Endometrium (tissue), 2 donors: Measurements from ENCODE around the gene MYO1E.

Experiments used
- FAIRE-seq: peaks from 2 replicates; lab custom pipeline; 2012; peaks lifted over from hg19 to GRCh38; lab: Jason Lieb, UNC
- donor health status: control.
- donor health status: control.

Gene MYO1E

DNA sequence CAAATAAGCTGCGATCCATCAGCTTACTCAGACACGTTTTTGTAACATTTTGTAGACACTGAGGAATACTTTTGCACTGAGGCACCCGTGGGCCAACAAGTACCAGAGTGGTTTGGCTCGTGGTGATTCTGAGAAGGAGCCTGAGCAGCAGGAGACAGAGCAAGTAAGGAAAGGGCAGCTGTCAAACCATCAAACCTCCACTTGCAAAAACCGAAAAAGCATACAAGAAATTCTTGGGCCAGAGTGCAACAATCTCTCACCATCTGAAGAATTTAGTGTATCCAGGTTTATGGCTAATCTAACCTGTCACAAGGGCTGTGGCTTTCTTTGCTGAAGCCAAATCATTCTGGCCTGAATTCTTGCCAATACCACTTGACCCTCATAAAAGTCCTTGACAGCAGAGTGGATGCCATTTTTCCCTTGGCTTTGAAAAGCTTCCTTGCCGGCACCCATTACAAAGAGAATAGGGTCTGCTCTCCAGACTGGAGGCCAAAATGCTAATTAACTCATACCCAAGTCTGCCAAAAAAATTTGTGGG is 56.7 kb downstream of the MYO1E start:
- no peak for FAIRE-seq

DNA sequence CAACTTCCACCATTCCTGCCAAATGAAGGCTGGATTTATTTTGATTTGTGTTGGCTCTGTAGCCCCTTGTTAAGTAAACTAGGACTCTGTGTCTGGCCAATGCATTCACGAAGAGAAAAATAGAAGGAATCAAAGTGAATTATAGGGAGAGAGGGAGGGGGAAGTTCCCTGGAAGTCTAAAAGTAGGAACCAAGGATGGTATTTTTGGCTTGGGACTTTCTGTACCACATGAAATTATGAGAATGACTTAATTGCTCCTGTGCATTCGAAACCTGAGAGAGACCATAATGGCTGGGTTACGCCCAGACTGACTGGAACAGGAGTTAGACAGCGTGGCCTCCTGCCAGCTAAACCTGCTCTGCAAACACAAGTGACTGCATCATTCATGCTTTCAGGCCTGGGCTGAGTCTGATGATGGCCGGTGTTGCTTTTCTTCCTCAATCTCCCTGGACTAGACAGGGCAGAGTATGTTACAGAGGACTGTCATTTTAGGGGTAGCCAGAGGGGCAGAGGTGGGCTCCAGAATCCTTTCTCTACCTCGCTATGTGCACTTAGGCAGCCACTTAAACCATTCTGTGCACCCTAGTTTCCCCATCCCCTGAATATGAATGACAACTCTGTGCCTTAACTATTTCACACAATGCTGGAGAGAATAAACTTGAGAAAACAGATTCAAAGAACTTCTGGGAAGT is 58.9 kb downstream of the MYO1E start:
- FAIRE-seq = no peak

DNA sequence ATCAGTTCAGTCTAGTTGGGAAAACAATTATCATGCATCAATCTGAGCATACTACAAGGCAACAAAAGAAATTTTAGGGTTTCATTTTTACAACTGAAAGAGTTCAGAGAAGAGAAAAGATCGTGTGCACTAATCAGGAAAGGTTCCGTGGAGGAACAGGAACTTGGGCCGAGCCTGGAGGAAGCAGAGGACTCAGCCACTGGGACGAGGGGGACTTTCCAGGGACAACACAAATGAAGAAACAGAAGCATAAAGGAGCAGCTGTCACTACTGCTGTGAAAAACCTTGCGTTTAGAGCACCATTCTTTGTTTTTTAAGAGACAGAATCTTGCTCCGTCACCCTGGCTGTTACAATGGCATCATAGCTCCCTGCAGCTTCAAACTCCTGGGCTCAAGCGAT is 60.5 kb downstream of the MYO1E start:
- FAIRE-seq = no peak

DNA sequence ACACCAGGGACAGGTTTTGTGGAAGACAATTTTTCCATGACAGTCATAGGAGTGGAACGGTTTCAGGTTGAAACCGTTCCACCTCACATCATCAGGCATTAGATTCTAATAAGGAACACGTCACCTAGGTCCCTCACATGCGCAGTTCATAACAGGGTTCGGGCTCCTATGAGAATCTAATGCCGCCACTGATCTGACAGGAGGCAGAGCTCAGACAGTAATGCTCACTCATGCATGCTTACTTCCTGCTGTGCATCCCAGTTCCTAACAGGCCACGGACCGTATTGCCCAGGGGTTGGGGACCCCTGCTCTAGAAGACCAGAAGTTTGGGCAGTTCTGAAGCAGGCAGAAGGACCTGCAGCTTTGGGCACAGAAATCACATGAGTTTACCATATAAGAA is 61.5 kb downstream of the MYO1E start:
- FAIRE-seq = no peak

DNA sequence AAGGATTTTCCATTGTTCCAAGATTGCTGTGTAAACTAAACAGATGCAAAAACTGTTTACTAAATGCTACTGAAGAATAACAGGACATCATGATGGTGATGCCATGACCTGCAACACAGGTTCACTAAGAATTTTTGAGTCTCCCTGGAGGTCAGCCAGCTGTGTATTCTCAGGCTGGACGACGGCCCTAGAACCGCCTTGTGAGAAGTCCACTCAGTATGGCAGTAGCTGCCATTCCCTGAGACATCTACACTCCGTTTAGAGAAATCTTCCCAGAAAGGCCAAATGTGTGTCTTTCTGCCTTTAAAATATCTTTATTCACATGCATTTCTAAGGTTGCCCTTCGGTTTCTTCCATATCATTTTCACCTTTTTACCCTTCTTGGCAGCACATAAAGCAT is 63.3 kb downstream of the MYO1E start:
- FAIRE-seq = no peak

DNA sequence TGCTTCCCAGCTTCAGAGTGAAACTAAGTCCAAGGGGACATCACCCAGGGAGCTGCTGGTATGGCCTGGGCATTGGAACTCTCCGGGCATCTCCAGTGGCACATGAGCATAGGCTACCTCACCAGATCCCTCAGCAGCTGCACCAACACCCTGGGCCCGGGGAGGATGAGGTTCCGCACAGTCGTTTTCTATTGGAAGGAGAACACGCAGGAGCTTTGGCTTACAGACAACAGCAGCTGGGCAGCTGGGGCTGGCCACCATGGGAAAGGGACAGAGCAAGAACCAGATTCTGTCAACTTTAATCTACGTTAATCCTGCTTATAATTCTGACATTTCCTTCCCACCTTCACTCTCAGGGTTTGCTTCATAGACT is 65.5 kb downstream of the MYO1E start:
- no peak for FAIRE-seq

DNA sequence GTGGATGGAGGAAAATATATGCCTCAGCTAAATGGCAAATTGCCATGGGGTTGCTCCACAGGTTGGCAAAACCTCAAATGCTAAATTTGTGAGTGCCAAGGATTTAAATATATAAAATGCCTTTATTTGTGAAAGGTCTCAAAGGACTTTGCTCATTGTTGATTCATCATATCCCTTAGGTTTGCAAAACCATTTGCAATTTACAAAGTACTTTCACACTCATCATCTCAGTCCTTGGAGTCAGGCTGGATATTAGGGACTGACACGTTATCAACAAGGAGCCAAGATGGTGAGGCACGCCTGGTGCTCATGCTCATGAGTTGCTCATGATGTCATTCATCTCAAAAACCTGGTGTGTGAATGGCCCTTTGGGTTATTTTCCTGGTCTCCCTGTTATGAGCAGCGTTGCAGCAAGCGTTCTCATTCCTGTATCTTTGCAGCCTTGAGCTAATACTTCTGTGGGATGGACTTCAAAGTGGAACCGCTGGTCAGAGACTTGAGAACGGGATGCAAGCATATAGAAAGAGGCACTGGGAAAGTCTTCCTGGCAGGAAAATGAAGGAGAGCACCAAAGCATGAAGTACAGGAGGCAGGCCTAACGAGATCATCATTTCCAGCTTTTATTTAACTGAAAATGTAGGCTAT is 66.0 kb downstream of the MYO1E start:
- no peak for FAIRE-seq

DNA sequence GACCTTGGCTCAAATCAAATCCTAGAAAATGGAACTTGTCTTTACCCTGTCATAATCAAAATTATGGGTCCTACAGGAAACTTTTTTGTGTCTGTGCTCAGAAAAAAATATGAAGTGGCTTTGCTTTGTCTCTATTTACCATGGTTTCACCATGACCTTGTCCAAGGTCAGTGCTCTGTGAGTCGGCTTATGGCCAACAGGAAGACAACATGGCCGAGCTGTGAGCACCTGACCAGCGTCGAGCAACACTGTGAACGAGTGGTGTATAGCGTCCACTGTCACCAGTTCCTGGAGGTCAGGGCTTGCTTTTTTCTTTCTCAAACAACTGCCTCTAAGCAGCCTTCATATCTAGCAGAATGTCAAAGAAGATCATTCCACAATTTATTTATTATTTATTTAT is 67.9 kb downstream of the MYO1E start:
- no peak for FAIRE-seq

DNA sequence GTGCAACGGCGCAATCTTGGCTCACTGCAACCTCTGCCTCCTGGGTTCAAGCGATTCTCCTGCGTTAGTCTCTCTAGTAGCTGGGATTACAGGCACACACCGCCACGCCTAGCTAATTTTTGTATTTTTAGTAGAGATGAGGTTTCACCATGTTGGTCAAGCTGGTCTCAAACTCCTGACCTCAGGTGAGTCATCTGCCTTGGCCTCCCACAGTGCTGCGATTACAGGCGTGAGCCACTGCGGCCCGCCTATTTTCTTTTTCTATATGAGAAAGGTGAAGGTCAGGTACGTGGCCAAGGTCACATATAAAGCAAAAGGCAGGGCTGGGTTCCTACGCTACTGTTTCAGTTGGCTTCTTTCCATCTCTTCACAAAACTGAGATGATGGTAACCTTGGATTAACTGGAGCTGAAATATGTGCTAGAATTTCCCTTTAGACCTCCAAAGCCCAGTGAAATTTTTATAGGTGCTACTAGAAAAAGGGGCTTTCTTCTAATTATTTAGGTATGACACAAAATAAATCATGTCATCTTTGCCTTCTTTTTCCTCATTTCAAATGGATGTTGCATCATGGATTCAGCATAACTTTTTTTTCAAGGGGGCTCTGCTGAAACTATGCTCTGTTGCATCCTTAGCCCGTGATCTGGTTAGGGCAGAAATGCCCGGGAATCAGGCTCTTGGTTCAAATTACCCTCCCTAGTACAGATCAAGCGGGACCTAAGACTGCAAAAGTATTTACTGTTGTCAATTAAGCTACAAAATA is 68.5 kb downstream of the MYO1E start:
- no peak for FAIRE-seq

DNA sequence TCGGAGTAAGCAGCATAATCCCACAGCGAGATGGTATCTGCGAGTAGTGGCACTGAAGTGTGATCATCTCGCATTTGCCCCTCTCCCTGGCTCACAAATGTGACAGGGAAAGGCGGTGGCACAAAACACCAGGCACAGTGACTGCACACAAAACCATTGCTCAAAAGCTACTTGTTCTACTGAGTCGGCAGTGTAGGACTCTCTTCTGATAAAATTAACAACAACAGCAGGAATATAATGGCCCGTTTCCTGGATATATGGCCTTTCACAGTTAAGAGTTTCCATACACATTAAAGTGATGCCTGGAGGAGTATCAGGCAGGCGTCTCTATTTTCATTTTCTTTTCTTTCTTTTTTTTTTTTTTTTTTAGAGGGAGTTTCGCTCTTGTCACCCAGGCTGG is 69.0 kb downstream of the MYO1E start:
- no peak for FAIRE-seq

DNA sequence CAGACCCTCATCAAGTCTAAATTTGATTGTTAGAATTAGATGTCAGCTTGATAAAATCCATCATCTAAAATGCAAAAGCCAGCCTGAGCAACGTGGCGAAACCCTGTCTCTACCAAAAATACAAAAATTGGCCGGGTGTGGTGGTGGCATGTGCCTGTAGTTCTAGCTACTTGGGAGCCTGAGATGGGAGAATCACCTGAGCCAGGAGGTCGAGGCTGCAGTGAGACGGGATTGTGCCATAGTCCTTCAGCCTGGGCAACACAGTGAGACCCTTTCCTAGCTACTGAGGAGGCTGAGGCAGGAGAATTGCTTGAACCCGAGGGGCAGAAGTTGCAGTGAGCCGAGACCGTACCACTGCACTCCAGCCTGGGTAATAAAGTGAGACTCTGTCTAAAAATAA is 69.5 kb downstream of the MYO1E start:
- no peak for FAIRE-seq

DNA sequence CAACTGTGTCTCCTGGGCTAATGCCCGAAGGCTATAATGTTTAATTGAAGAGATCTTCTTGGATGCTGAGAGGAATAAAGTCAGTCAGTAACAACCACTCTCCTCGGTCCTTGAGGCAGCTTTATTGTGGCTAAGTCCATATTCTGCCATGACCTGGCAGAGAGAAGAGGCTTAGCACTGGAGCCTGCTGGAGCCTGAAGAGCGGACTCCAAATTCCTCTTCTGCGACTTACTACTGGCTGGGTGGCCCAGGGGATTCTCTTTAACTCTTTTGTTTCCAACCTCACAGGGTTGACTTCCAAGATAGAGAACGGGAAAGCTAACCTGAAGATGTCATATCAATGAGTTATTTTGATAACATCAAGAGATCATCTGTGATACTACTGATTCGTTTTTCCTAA is 71.1 kb downstream of the MYO1E start:
- FAIRE-seq = no peak

DNA sequence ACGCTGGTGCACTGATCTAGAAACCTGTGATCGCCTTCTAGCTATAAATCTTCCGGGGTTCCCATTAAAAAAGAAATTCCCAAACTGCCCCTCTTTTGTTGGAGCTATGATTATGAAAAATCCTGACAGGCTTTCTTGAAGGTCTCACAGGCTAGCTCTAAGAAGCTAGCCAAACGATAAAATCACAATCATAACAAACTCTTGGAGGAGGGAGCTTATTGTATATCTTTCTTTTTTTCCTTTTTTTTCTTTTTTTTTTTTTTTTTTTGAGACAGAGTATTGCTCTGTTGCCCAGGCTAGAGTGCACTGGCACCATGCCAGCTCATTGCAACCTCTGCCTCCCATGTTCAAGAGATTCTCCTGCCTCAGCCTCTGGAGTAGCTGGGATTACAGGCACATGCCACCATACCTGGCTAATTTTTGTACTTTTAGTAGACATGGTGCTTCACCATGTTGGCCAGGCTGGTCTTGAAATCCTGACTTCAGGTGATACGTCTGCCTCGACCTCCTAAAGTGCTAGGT is 72.0 kb downstream of the MYO1E start:
- FAIRE-seq = no peak

DNA sequence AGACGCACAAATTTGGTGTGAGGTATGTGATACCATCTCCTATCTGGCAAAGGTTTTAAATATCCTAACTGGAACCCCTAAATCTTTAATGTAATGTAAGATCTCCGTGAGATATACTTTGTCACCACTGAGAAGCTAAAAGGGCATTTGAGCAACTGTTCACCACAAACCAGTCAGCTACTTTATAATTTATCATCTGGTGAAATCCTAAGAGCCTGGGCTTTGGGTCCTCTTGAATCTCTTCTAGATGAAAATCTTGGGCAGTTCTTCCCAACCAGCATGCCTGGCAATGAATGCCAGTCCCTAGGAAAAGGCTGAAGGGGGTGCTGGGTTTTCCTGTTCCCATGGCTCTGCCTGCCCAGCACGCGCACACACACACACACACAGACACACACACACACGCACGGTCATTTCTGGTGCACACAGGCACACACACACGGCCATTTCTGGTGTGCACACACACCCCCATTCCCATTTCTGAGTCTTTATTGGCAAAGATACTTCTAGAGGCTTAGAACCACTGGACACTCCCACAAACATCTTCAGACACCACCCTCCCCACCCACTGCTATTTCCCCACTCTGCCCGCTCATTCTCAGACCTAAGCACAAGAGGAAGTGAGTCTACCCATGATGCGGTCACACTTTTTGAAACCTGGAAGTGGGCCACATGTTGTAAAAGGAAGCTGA is 72.6 kb downstream of the MYO1E start:
- no peak for FAIRE-seq

DNA sequence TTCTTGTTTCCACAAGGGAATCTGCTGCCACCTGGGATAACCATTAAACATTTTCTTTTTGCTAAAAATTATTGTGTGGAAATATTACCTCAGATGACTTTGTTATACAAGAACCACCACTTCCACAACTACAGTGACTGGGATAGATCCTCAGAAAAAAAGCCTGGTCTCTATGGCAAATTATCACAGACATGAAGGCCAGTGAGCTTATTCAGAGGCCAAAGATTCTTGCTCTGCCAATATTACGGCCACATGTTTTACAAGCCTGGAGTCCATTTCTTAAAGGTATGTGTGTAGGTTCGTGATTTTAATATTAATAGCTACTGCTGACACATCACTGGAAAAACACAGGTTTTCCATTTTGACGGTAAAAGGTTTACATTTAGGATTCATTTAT is 73.8 kb downstream of the MYO1E start:
- FAIRE-seq = no peak

DNA sequence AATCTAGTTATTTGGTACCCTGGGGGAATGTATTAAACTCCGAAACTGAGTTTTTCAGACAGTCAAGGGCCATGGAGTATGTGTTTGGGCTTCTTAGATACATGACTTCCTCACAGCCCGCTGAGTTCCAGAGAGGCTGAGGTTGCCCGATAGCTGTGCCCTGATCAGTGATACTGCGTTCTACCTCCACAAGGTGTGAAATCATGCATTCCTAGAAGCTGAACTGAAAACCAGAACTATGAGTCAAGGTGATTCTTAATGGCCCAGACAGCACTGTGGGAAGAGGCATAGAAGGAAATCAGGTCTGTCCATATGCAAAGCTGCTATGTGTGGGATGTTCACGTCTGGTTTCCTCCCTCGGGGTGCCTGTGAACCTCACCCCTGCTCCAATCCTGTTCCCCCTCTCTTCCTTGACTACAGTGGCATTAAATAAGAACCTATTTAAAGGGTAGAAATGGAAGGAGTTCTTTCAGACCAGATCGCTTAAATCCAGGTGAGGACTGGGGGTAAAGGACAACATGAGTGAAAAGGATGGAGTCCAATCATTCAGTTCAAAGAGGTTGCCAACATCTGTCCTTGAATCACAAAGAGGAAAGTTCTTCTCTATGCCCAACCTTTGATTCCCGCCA is 74.3 kb downstream of the MYO1E start:
- FAIRE-seq = no peak

DNA sequence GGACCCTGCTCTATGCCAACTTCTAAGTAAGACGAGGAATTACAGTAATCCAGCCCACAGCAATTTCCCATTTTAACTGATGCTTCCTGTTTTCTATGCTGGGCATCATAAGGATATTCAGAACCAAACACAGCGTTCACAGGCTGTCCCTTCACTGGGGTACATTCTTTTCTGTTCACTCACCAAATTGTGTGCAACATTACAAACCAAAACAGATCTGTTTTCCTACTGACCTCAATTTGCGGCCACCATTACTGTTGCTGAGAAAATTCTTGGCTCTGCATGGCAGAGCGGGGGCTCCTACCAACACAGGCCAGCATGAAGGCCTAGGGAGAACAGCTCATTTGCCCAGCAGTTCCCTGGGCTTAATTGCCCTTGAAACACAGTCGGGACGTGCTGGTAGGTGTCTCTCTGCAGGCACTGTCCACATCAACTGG is 76.5 kb downstream of the MYO1E start:
- no peak for FAIRE-seq

DNA sequence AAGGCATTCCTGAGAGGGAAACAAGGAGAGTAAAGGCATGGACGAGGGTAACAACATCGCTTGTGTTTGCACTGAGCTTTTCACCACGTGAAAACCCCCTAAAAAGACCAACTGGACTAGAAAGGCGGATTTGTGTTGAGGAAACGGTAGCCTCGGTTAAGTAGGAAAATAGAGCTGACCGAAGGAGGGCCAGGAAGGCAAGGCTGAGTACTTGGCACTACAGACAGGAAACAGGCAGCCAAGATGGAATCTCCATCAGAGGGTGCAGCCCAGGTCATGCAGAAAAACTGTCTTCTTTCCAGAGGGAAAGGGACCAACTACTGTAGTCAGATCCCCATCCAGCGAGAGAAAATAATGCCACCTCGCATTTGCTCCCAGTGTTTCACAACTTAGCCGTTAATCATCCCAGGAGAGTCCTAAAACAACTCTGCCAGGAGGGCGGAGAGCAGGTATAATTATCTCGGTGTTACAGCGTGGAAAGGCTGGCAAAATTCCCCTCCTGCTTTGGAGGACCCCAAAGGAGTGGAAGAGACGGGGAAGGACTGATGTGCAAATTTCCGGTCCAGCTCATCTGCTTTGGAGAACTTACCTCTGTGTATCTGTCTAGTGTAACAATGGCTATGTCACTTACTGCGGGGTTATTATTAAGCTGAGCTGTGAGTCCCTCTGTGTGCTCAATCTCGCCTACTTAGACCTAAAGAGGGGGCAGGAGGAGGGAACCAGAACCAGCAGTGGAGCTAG is 77.2 kb downstream of the MYO1E start:
- no peak for FAIRE-seq

DNA sequence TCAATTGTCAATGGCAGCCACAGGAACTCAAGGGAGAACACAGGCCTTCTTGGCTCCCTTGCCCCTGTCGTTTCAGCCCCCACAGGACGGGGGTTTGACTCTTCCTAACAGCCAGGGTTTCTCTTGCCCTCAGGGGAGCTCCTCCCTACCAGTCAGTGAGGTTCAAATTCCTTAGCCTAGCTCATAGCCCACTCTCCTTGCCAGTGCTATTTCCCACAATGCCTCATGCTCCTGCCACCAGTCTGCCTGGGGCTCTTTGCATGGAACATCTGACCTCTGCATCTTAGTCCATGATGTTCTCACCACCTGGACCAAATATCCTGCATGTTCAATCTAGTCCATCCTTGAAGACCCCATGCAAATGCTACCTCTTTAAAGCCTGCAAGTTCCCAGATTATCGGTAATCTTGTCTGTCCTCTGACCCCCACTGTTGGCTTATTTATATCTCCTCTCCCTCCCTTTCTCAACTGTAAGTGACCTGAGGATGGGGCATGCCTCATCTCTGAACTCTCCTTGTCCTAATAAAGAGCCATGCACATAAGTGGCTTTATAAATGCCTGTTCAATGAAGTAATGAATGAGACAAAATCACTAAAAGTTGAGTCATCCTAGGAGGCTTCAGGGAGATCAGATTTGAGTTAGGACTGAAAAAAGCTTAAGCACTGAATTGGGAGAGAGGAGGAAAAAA is 78.0 kb downstream of the MYO1E start:
- no peak for FAIRE-seq

DNA sequence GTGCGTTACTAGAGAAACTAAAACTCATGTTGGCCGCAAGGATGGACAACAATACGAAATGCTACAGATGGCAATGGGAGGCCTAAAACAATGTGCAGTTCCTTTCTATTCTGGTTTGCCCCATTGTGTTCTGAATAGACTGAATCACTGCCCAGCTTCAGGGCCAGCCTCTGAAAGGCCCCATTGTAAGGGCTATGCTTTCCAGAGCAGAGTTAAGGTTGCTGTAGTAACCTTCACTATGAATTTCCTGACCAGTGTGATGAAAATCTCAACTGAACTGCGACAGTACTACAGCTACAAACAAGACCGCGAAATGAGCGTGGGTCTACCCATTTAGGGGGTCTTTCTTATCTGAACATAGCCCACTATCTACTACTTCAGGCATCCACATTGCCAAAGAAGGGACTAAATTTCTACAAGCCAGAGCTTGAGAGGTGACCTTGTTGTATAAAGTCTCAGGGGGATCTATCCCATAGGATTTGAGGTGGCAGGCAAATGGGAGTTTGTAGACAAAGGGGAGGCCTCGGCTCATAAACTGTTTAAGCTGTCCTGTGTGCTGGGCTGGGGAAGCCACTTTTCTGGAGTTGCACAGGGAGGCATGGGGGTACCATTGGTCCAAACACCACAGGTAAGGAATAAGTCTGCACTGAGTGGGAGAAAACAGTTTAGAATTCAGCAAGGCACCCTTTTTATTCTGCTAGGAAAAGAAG is 80.1 kb downstream of the MYO1E start:
- FAIRE-seq = no peak
